Progenitor cell of endocrine pancreas (in vitro differentiated cells): Measurements from ENCODE around the gene ITLN1. TPM values are rescaled to one million over a fixed set of nuclear protein-coding genes. Genes with fewer than 3 reads are reported as not detected.
A peak's percentile ranks its signal among the peaks of the same experiment; 100 is the strongest.

Experiments
- DNase-seq: peaks from one replicate; pipeline ENCODE4 v3.0.0; 2021; ENCODE audit warnings: low spot score; ENCODE audit not compliant: unreplicated experiment
- H3K27ac Mint-ChIP-seq: 2 replicates; pipeline ENCODE4 v1.8.0; 2021; ENCODE audit warnings: mild to moderate bottlenecking, moderate library complexity, mixed read lengths
- H3K27me3 Mint-ChIP-seq: 2 replicates; pipeline ENCODE4 v1.8.0; 2021; ENCODE audit warnings: mixed read lengths
- H3K36me3 Mint-ChIP-seq: 2 replicates; pipeline ENCODE4 v1.8.0; 2022; ENCODE audit warnings: mixed read lengths; ENCODE audit not compliant: insufficient read depth
- H3K4me1 Mint-ChIP-seq: 2 replicates; pipeline ENCODE4 v1.8.0; 2021; ENCODE audit warnings: low read depth, mixed read lengths
- H3K4me3 Mint-ChIP-seq: 2 replicates; pipeline ENCODE4 v1.8.0; 2021; ENCODE audit warnings: low read depth, mild to moderate bottlenecking, moderate library complexity, mixed read lengths
- H3K9me3 Mint-ChIP-seq: 2 replicates; pipeline ENCODE4 v1.8.0; 2021; ENCODE audit warnings: low read depth, mixed read lengths
- CTCF ChIP-seq: fragments of 200-600 bp; sonication (generic); IDR thresholded peaks from one replicate; pipeline ENCODE4 v1.5.0; 2021; ENCODE audit warnings: antibody characterized with exemption, mild to moderate bottlenecking; ENCODE audit not compliant: unreplicated experiment
- total RNA-seq: library from RNA; stranded (reverse); gene quantifications from 2 replicates; pipeline ENCODE4 v1.2.1, GENCODE V29; 2021

Gene ITLN1
- total RNA-seq, 1 donor from 2014 or later, result not detected

DNA sequence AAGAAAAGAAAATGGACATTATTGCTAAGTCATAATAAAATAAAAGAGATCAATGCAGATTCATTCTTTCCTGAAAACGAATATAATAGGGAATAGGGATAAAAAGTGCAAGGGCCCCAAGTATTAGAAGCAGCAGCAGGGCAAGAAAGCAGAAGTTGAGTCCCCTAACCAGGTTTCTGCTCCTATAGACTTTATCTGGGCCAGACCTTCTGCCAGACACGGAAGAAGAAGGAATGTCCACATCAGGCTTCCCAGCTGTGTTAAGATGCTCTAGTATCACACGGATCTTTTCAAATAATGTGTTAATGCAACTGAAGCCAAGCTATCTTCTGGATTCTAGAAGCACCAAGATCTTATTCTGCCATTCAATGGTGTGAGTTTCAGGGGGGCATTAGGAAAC, 49.2 kb downstream of the ITLN1 start:
- peaks cover 3% of the 10 kb centered on the region for H3K4me1 Mint-ChIP-seq
- TF ChIP-seq CTCF, result no peak
- H3K4me3 Mint-ChIP-seq, result no peak overlapping the region
- DNase-seq, result no peak
- H3K36me3 Mint-ChIP-seq, result no peaks in the 10 kb centered on the region
- H3K9me3 Mint-ChIP-seq, result no peaks in the 10 kb centered on the region
- H3K27ac Mint-ChIP-seq, result no peak overlapping the region
- H3K27me3 Mint-ChIP-seq, result no peaks in the 10 kb centered on the region

GRCh38 chr1:160834945-160835565, 49.9 kb downstream of the ITLN1 start:
- no peak overlapping the region for H3K4me3 Mint-ChIP-seq
- peaks cover 3% of the 10 kb centered on the region for H3K4me1 Mint-ChIP-seq
- TF ChIP-seq CTCF, result peak; percentile 77
- no peaks in the 10 kb centered on the region for H3K36me3 Mint-ChIP-seq
- H3K9me3 Mint-ChIP-seq, result no peaks in the 10 kb centered on the region
- no peak for DNase-seq
- no peak overlapping the region for H3K27ac Mint-ChIP-seq
- no peaks in the 10 kb centered on the region for H3K27me3 Mint-ChIP-seq

- Mint-ChIP-seq H3K4me3 (no peak overlapping the region), H3K27ac (no peak overlapping the region), H3K36me3 (no peaks in the 10 kb centered on the region), H3K9me3 (no peaks in the 10 kb centered on the region), H3K4me1 (peaks cover 2% of the 10 kb centered on the region), H3K27me3 (peaks cover 3% of the 10 kb centered on the region)
- peak; percentile 85 for TF ChIP-seq CTCF
- DNase-seq, result peak; percentile 71
Measured at GRCh38 chr1:160830321-160831153, 54.4 kb downstream of the ITLN1 start.

GRCh38 chr1:160829766-160830165, 55.2 kb downstream of the ITLN1 start:
- peaks cover 3% of the 10 kb centered on the region for H3K27me3 Mint-ChIP-seq
- H3K9me3 Mint-ChIP-seq, result no peaks in the 10 kb centered on the region
- H3K27ac Mint-ChIP-seq, result no peak overlapping the region
- no peaks in the 10 kb centered on the region for H3K36me3 Mint-ChIP-seq
- TF ChIP-seq CTCF, result no peak
- peaks cover 2% of the 10 kb centered on the region for H3K4me1 Mint-ChIP-seq
- no peak overlapping the region for H3K4me3 Mint-ChIP-seq
- DNase-seq, result no peak

DNA sequence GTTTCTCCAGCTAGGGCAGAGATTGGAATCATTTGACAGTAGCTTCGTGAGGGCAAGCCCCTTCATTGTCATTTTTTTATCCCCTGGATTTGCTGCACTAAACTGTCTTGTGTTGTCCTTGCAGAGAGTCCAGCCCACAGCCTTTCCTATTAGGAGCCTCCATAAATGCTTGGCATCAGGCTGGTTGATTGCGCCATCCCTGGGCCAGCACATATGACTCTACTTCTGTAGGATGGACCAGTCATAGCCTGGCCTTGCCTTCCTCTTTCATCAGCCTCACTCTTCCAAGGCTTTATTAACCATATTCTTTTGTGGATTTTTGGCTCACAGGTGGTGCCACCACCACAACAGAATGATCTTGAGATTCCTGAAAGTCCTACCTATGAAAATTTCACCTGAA, 57.6 kb downstream of the ITLN1 start:
- H3K27me3 Mint-ChIP-seq, result peaks cover 3% of the 10 kb centered on the region
- no peaks in the 10 kb centered on the region for H3K9me3 Mint-ChIP-seq
- no peak for TF ChIP-seq CTCF
- H3K4me3 Mint-ChIP-seq, result no peak overlapping the region
- H3K36me3 Mint-ChIP-seq, result no peaks in the 10 kb centered on the region
- H3K27ac Mint-ChIP-seq, result no peak overlapping the region
- H3K4me1 Mint-ChIP-seq, result peaks cover 2% of the 10 kb centered on the region
- DNase-seq, result no peak
